Kasumi-1 (cell line): ENCODE results near the gene MUC22.
"Not testable (repeated sequence)": the region's sequence is repeated elsewhere in the genome, so short reads cannot be mapped to it uniquely, and the experiment has no call there.

ENCODE experiments used
- DNase-seq, 2 experiments: peaks; one replicate each; lab custom pipeline; 2025; lab: John Stamatoyannopoulos, UW

MUC22 gene

GRCh38 chr6:31010393-31011060 lies at the start of gene MUC22:
Gene MUC22 (plus strand): TSS chr6:31010474. CDS start chr6:31010707, 233 bp downstream.
- DNase-seq = no peak

GRCh38 chr6:30960907-30961673 lies 49.2 kb upstream of the MUC22 start:
- no peak for DNase-seq

GRCh38 chr6:30962716-30963115 lies 47.6 kb upstream of the MUC22 start:
- no peak for DNase-seq

- DNase-seq = no peak
Measured at GRCh38 chr6:30963641-30964040, 46.6 kb upstream of the MUC22 start.

- DNase-seq = no peak
Measured at GRCh38 chr6:30964075-30964474, 46.2 kb upstream of the MUC22 start.

GRCh38 chr6:30965140-30965601 lies 45.1 kb upstream of the MUC22 start:
- DNase-seq = no peak

- no peak for DNase-seq
Measured at GRCh38 chr6:30966154-30966553, 44.1 kb upstream of the MUC22 start.

- not testable (repeated sequence) for DNase-seq
Measured at GRCh38 chr6:30969171-30969570, 41.1 kb upstream of the MUC22 start.

GRCh38 chr6:30970946-30971345 lies 39.3 kb upstream of the MUC22 start:
- DNase-seq = no peak

GRCh38 chr6:30972816-30973215 lies 37.5 kb upstream of the MUC22 start:
- DNase-seq = no peak

GRCh38 chr6:30974490-30975252 lies 35.6 kb upstream of the MUC22 start:
- no peak for DNase-seq

- DNase-seq = no peak
Measured at GRCh38 chr6:30979141-30979540, 31.1 kb upstream of the MUC22 start.

GRCh38 chr6:30979690-30980089 lies 30.6 kb upstream of the MUC22 start:
- DNase-seq = no peak

GRCh38 chr6:30981942-30982772 lies 28.1 kb upstream of the MUC22 start:
- no peak for DNase-seq

- no peak for DNase-seq
Measured at GRCh38 chr6:30983439-30983838, 26.8 kb upstream of the MUC22 start, which contains the start of gene MUC21. Gene MUC21 (plus strand): TSS chr6:30983718. CDS start chr6:30983959, 241 bp downstream.

- no peak for DNase-seq
Measured at GRCh38 chr6:30985490-30985889, 24.8 kb upstream of the MUC22 start.

GRCh38 chr6:30987304-30987703 lies 23.0 kb upstream of the MUC22 start:
- no peak for DNase-seq

- no peak for DNase-seq
Measured at GRCh38 chr6:30988209-30988825, 22.0 kb upstream of the MUC22 start.

- no peak for DNase-seq
Measured at GRCh38 chr6:30990422-30991086, 19.7 kb upstream of the MUC22 start.

- DNase-seq = no peak
Measured at GRCh38 chr6:30991891-30992290, 18.4 kb upstream of the MUC22 start.

- DNase-seq = no peak
Measured at GRCh38 chr6:30997301-30997700, 13.0 kb upstream of the MUC22 start.
